Ecto neural progenitor cell (in vitro differentiated cells): ENCODE results near the gene PLA2G4A.

Source experiments
- DNase-seq: peaks from one replicate; pipeline ENCODE4 v3.0.0-alpha.2; 2018; ENCODE audit warnings: low spot score

PLA2G4A gene

DNA sequence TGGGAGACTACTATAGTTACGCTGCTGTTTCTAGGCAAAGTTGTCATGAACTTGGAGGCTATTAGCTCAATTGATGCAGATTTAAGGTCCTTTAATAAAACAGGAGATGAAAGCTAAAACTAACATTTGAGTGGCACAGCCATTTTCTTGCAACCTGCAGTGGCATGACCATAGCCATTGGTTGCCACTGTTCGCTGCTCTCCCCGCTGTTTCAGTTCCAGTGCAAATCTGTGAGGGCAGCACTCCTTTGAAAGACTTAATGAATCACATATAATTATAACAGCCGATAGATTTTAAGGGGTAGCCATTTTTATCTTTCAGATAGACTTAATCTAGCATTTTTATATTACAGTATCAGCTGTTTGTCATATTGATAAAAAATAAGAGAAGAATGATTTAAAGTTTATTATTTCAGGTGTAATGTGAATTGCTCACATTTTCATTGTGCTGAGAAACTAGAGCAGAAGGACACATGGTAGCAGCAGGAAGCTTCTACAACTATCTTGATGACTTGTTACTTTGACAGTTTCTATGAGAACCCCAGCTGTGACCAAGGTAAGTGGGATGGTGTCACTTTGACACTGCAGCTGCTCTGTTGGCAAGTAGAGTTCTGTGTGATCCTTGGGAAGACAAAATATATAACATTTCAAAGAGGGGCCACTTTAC lies 203.7 kb downstream of the PLA2G4A start:
- DNase-seq = no peak

DNA sequence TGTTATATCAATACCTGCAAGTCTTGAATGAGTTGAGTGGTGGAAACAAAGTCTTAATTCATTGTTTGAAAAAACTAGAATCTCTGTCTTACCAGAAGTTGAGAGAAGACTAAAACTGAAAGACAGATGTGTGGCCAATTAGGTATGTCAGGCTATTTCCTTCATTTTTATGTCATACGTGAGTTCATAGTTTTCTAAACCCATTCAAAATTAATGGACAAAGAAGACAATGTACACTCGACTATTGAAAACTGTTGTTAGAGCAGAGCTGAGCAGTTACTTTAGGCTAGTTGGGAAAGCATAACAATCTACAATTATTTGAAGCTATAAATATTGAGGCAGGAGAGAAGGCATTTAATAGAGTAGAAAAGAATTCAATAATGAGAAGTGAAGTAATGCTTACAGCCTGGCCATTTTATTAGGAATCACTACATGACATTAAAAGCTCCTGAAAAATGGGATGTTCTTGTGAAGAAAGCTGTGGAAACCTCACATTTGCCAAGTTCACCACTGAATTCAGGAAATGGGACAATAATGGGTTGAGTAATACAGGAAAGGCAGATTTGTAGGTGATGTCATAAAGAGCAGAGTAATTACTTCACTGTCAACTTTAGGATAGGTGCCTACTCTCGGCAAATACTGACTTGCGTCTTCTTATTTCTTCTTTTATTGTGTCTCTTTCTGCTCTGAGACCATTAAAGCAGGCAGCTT lies 204.4 kb downstream of the PLA2G4A start:
- DNase-seq = no peak

- DNase-seq = no peak
Observed at GRCh38 chr1:187033693-187034390, 205.1 kb downstream of the PLA2G4A start.

DNA sequence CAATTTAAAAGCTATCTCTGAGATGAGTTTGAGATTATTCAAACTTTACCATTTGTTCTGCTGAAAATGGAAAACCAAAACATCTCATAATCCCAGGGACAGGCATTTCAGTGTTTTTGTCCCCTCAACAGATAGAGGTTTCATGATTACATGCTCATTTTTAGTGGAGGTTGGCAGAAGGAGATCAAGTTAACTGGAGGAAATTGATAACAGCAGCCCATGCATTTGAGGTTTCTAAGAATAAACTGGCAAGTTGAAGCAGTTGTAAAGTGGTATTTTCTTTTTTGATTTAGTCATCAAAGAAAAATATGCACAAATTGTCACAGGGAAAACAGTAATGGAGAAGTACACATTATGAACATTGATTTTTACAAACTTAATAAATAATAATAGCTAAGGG lies 205.8 kb downstream of the PLA2G4A start:
- no peak for DNase-seq

DNA sequence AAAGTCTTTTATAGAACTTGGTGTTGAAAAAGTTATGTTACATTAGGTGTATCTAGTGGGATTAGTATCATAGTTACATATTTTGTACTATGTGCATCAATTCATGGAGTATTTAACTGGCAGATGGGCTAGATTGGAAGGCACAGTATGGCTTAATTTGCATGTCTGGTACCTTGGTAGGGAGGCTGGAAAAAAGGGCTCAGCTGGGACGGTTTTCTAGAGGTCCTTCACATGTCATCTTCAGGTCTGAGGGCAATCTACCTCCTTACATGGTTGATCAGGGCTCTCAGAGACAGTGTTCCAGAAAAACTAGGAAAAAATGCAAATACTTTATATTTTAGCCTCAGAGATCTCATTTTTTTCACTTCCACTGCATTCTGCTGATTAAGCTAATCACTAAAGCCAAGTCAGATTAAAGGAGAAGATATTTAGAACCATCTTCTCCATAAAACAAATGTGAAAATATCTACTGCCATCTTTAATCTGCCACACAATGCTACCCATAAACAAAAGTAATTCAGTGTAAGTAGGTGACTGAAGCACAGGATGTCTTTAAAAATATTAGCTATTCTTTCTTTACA lies 209.3 kb downstream of the PLA2G4A start:
- no peak for DNase-seq
